IMR-90 (cell line): ENCODE results near the gene PGC. TPM values are rescaled to one million over a fixed set of nuclear protein-coding genes. Genes with fewer than 3 reads are reported as not detected.

Source experiments
- ATAC-seq: fragments of 200-7000 bp; cut with Tn5 transposase; 2 replicates; pipeline ENCODE4 v1.9.1; 2020; ENCODE audit warnings: low read depth, mild to moderate bottlenecking, moderate library complexity
- BruUV-seq: library from RNA; stranded (reverse); fragments of 400-500 nt; replicated peaks from 2 replicates; lab custom pipeline; 2021; lab: Mats Ljungman, UMichigan
- CTCF ChIA-PET: fragments of 300-600 bp; formaldehyde crosslinking; extraction: SDS; loops from one replicate; lab custom pipeline; 2021; ENCODE audit warnings: antibody characterized with exemption; lab: Yijun Ruan, JAX
- POLR2A ChIA-PET: fragments of 300-600 bp; sonication (Branson Sonifier 250); formaldehyde crosslinking; loops from one replicate; lab custom pipeline; 2022; ENCODE audit warnings: antibody characterized with exemption; ENCODE audit not compliant: unreplicated experiment; lab: Charles Lee
- DNase-seq: peaks from one replicate; pipeline ENCODE4 v3.0.0; 2013
- H2AFZ ChIP-seq: replicated peaks from 2 replicates; pipeline ENCODE3; 2013; ENCODE audit warnings: low read length, mild to moderate bottlenecking; ENCODE audit not compliant: poor library complexity
- H2AK5ac ChIP-seq: 2 replicates; pipeline ENCODE4 v1.6.1; 2013; ENCODE audit warnings: low read depth, low read length, inconsistent platforms
- H2AK9ac ChIP-seq: replicated peaks from 2 replicates; pipeline ENCODE3; 2013; ENCODE audit warnings: mild to moderate bottlenecking, low read depth, low read length, moderate library complexity; ENCODE audit not compliant: poor library complexity
- H2BK120ac ChIP-seq: 2 replicates; pipeline ENCODE4 v1.6.1; 2013; ENCODE audit warnings: low read depth, low read length, inconsistent platforms
- H2BK15ac ChIP-seq: 3 replicates; pipeline ENCODE4 v1.6.1; 2013; ENCODE audit warnings: low read depth, low read length, inconsistent platforms
- H2BK20ac ChIP-seq: 2 replicates; pipeline ENCODE4 v1.6.1; 2013; ENCODE audit warnings: low read depth, mild to moderate bottlenecking, inconsistent platforms, low read length, moderate library complexity
- H2BK5ac ChIP-seq: 2 replicates; pipeline ENCODE4 v1.6.1; 2013; ENCODE audit warnings: mild to moderate bottlenecking, low read depth, low read length, inconsistent platforms; ENCODE audit not compliant: poor library complexity, severe bottlenecking
- H3K14ac ChIP-seq: replicated peaks from 2 replicates; pipeline ENCODE4 v1.6.1; 2013; ENCODE audit warnings: low read depth, low read length, inconsistent platforms
- H3K18ac ChIP-seq: 2 replicates; pipeline ENCODE4 v1.6.1; 2013; ENCODE audit warnings: low read depth, low read length, control low read depth
- H3K23ac ChIP-seq: 2 replicates; pipeline ENCODE4 v1.6.1; 2013; ENCODE audit warnings: low read depth, low read length, inconsistent platforms
- H3K27ac ChIP-seq: 2 replicates; pipeline ENCODE4 v1.5.1; 2013; ENCODE audit warnings: mild to moderate bottlenecking, control low read depth, low read length; ENCODE audit not compliant: insufficient read depth
- H3K27me3 ChIP-seq: 2 replicates; pipeline ENCODE4 v1.6.1; 2013; ENCODE audit warnings: low read length; ENCODE audit not compliant: control insufficient read depth, insufficient read depth
- H3K36me3 ChIP-seq: 2 replicates; pipeline ENCODE4 v1.6.1; 2013; ENCODE audit warnings: low read length, mixed read lengths; ENCODE audit not compliant: control insufficient read depth, insufficient read depth
- H3K4ac ChIP-seq: 2 replicates; pipeline ENCODE4 v1.6.1; 2013; ENCODE audit warnings: low read depth, low read length, inconsistent platforms
- H3K4me1 ChIP-seq: 2 replicates; pipeline ENCODE4 v1.6.1; 2013; ENCODE audit warnings: low read length, mixed read lengths; ENCODE audit not compliant: control insufficient read depth, insufficient read depth
- H3K4me2 ChIP-seq: 2 replicates; pipeline ENCODE4 v1.6.1; 2013; ENCODE audit warnings: low read depth, mild to moderate bottlenecking, control low read depth, low read length, moderate library complexity
- H3K4me3 ChIP-seq: 2 replicates; pipeline ENCODE4 v1.5.1; 2013; ENCODE audit warnings: low read depth, mild to moderate bottlenecking, control low read depth, low read length, moderate library complexity; ENCODE audit not compliant: insufficient read depth
- H3K56ac ChIP-seq: 2 replicates; pipeline ENCODE4 v1.6.1; 2013; ENCODE audit warnings: low read length, inconsistent platforms; ENCODE audit not compliant: insufficient read depth; ENCODE audit errors: extremely low read depth
- H3K79me1 ChIP-seq, 2 experiments: 2 replicates each; pipeline ENCODE4 v1.6.1; 2013; ENCODE audit warnings: low read length in 2 of 2, inconsistent platforms in 1 of 2, low read depth in 1 of 2
- H3K9ac ChIP-seq: 2 replicates; pipeline ENCODE4 v1.6.1; 2013; ENCODE audit warnings: low read depth, low read length, control low read depth
- H3K9me1 ChIP-seq: 2 replicates; pipeline ENCODE4 v1.6.1; 2013; ENCODE audit warnings: low read length, inconsistent platforms; ENCODE audit not compliant: insufficient read depth
- H3K9me3 ChIP-seq: 2 replicates; pipeline ENCODE4 v1.6.1; 2013; ENCODE audit warnings: low read length; ENCODE audit not compliant: control insufficient read depth, insufficient read depth
- H4K20me1 ChIP-seq: 2 replicates; pipeline ENCODE4 v1.6.1; 2013; ENCODE audit warnings: low read length, inconsistent platforms; ENCODE audit not compliant: insufficient read depth
- H4K5ac ChIP-seq: 2 replicates; pipeline ENCODE4 v1.6.1; 2013; ENCODE audit warnings: mild to moderate bottlenecking, low read depth, low read length, control low read depth
- H4K8ac ChIP-seq, 2 experiments: 2 replicates each; pipeline ENCODE4 v1.6.1; 2013; ENCODE audit warnings: low read depth in 2 of 2, low read length in 2 of 2, control low read depth in 1 of 2, inconsistent platforms in 1 of 2
- H4K91ac ChIP-seq: 2 replicates; pipeline ENCODE4 v1.6.1; 2013; ENCODE audit warnings: low read depth, low read length, inconsistent platforms; ENCODE audit not compliant: insufficient read depth
- BHLHE40 ChIP-seq: fragments of 150-350 bp; IDR thresholded peaks from 2 replicates; pipeline ENCODE4 v1.6.1; 2016; ENCODE audit warnings: mild to moderate bottlenecking, low read depth, low read length
- CHD1 ChIP-seq: IDR thresholded peaks from 2 replicates; pipeline ENCODE4 v1.6.1; 2012; ENCODE audit warnings: low read depth, low read length, improper control_type of control experiment
- MAFK ChIP-seq: IDR thresholded peaks from 2 replicates; pipeline ENCODE4 v1.6.1; 2012; ENCODE audit warnings: low read depth, low read length, improper control_type of control experiment
- MAZ ChIP-seq: IDR thresholded peaks from 2 replicates; pipeline ENCODE4 v1.6.1; 2012; ENCODE audit warnings: low read depth, mild to moderate bottlenecking, low read length, improper control_type of control experiment, moderate library complexity, borderline replicate concordance
- NFE2L2 ChIP-seq: fragments of 150-350 bp; IDR thresholded peaks from 2 replicates; pipeline ENCODE4 v1.6.1; 2016; ENCODE audit warnings: low read depth, mild to moderate bottlenecking, low read length
- RAD21 ChIP-seq: IDR thresholded peaks from 2 replicates; pipeline ENCODE4 v1.6.1; 2012; ENCODE audit warnings: low read length, improper control_type of control experiment
- RCOR1 ChIP-seq: IDR thresholded peaks from 2 replicates; pipeline ENCODE4 v1.6.1; 2012; ENCODE audit warnings: mild to moderate bottlenecking, low read length, improper control_type of control experiment; ENCODE audit not compliant: insufficient replicate concordance
- RFX5 ChIP-seq: IDR thresholded peaks from 2 replicates; pipeline ENCODE4 v1.8.0; 2012; ENCODE audit warnings: low read depth, mild to moderate bottlenecking, low read length, moderate library complexity
- WGBS, 2 experiments: methylation state at CpG; one replicate each; pipeline versions ENCODE4 v1.1.5 to v1.1.7; 2013; ENCODE audit warnings: missing lambda C conversion rate in 2 of 2; ENCODE audit not compliant: insufficient read length in 1 of 2; ENCODE audit errors: extremely low coverage in 2 of 2; 5-methylcytosine and 5-hydroxymethylcytosine counted together
- dilution Hi-C: fragments of 300-500 bp; cut with HindIII; formaldehyde crosslinking; loops from one replicate; pipeline ENCODE4 v1.14.3; 2018; ENCODE audit warnings: low sequenced_read_pairs; ENCODE audit not compliant: unreplicated experiment
- in situ Hi-C: fragments of 300-500 bp; cut with MboI; formaldehyde crosslinking; loops from 3 replicates; pipeline ENCODE4 v1.14.3; 2019; ENCODE audit warnings: low sequenced_read_pairs, inconsistent platforms, mixed read lengths
- intact Hi-C: fragments of 100-400 bp; cut with micrococcal nuclease; formaldehyde crosslinking; loops from 2 replicates; pipeline ENCODE4 v1.10.0; 2022
- polyA plus RNA-seq, 3 experiments: library from polyadenylated mRNA; depleted of rRNA; stranded (reverse); fragments of >200 nt; gene quantifications; 2 replicates each; pipeline ENCODE4 v1.2.3, GENCODE V29; 2012; ENCODE audit warnings: low replicate concordance in 1 of 3
- total RNA-seq: library from RNA; depleted of rRNA; stranded (reverse); fragments of >200 nt; gene quantifications from 2 replicates; pipeline ENCODE4 v1.2.3, GENCODE V29; 2012
- TF ChIP-seq, protein P1 (sequence below): fragments of 150-350 bp; IDR thresholded peaks from 2 replicates; pipeline ENCODE4 v1.6.1; 2017; ENCODE audit warnings: mild to moderate bottlenecking, antibody characterized with exemption, low read length, low read depth
- TF ChIP-seq, protein P2 (sequence below): conservative IDR thresholded peaks from 2 replicates; pipeline ENCODE4 v1.5.1; 2012; ENCODE audit warnings: mild to moderate bottlenecking, low read depth, low read length, improper control_type of control experiment

Gene PGC
- total and polyA plus RNA-seq, 2 of the 4 experiments (the other 2 are of a cell fraction) = not detected

DNA sequence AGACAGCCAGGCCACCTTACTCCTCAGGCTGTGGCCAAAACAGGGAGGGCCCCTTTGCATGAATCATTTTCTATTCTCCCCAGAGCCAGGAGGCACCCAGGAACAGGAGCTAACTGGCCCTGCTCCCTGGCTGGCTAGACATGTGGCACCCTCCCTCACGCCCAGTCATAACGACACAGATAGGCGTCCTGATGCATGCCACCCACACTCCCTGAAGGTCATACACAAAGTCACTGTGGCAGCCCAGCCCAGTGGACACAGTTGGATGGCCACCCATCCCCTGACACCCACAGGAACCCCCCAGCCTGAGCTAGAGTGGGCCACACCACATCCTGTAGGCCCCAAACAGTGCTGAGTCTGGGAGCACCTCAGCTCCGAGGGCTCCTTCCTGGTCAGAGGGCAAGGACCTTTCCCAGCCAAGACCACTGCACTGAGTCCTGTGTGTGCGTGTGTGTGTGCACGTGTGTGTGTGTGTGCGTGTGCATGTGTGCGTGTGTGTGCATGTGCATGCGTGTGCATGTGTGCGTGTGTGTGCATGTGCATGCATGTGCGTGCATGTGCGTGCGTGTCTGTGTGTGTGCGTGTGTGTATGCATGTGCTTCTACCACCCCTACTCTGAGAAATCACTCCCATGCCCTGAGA lies 33.4 kb downstream of the PGC start:
- BruUV-seq = no TSS peak
- no peak overlapping the region for H3K27ac ChIP-seq
- intact Hi-C loops = no loop called here
- no peak overlapping the region for H2BK15ac ChIP-seq
- no CpG with 5 or more reads among the region's 14 CpGs for WGBS, 2 experiments
- H3K14ac ChIP-seq = no peak overlapping the region
- H3K9me3 ChIP-seq = no peaks in the 10 kb centered on the region
- no peak overlapping the region for H3K23ac ChIP-seq
- no peak overlapping the region for H2BK120ac ChIP-seq
- dilution Hi-C loops = no loop called here
- H3K27me3 ChIP-seq = no peaks in the 10 kb centered on the region
- no peak overlapping the region for H4K8ac ChIP-seq
- POLR2A ChIA-PET = no interaction called here
- ATAC-seq (no peak; the same call in 1 of the 2 replicates), DNase-seq (no peak)
- no peak overlapping the region for H3K18ac ChIP-seq
- H3K79me1 ChIP-seq = peaks cover 0 to 5% of the 10 kb centered on the region in 2 experiments; a peak in 2 of 4 replicates
- H2BK20ac ChIP-seq = no peak overlapping the region
- no peak overlapping the region for H3K4me2 ChIP-seq
- peak overlapping the region; percentile 40 for H2AFZ ChIP-seq
- H3K9me1 ChIP-seq = peaks cover 11% of the 10 kb centered on the region
- H4K20me1 ChIP-seq = peaks cover 8% of the 10 kb centered on the region; the same call in 1 of the 2 replicates
- H4K5ac ChIP-seq = no peak overlapping the region
- no peak overlapping the region for H3K4ac ChIP-seq
- CTCF ChIA-PET = interaction anchor here (0.5 to 0.6 kb wide), 2 partner anchors 48 to 54 kb away, joined by 3 to 6 read pairs; no protein-coding TSS in a partner anchor
- H2BK5ac ChIP-seq = no peak overlapping the region
- H3K9ac ChIP-seq = no peak overlapping the region
- no peak overlapping the region for H3K4me3 ChIP-seq
- H2AK9ac ChIP-seq = peak overlapping the region; percentile 22
- no peaks in the 10 kb centered on the region for H3K36me3 ChIP-seq
- H3K56ac ChIP-seq = no peak overlapping the region
- TF ChIP-seq RFX5 (no peak), CHD1 (no peak), BHLHE40 (no peak), RCOR1 (no peak), NFE2L2 (no peak), MAFK (no peak), RAD21 (no peak), MAZ (no peak)
- TF ChIP-seq, protein P1, sequence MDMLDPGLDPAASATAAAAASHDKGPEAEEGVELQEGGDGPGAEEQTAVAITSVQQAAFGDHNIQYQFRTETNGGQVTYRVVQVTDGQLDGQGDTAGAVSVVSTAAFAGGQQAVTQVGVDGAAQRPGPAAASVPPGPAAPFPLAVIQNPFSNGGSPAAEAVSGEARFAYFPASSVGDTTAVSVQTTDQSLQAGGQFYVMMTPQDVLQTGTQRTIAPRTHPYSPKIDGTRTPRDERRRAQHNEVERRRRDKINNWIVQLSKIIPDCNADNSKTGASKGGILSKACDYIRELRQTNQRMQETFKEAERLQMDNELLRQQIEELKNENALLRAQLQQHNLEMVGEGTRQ = no peak
- TF ChIP-seq, protein P2, sequence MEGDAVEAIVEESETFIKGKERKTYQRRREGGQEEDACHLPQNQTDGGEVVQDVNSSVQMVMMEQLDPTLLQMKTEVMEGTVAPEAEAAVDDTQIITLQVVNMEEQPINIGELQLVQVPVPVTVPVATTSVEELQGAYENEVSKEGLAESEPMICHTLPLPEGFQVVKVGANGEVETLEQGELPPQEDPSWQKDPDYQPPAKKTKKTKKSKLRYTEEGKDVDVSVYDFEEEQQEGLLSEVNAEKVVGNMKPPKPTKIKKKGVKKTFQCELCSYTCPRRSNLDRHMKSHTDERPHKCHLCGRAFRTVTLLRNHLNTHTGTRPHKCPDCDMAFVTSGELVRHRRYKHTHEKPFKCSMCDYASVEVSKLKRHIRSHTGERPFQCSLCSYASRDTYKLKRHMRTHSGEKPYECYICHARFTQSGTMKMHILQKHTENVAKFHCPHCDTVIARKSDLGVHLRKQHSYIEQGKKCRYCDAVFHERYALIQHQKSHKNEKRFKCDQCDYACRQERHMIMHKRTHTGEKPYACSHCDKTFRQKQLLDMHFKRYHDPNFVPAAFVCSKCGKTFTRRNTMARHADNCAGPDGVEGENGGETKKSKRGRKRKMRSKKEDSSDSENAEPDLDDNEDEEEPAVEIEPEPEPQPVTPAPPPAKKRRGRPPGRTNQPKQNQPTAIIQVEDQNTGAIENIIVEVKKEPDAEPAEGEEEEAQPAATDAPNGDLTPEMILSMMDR = no peak
- H2AK5ac ChIP-seq = peak overlapping the region; percentile 21; the same call in 1 of the 2 replicates
- no peak overlapping the region for H4K91ac ChIP-seq
- peaks cover 23% of the 10 kb centered on the region for H3K4me1 ChIP-seq
- in situ Hi-C loops = no loop called here
